H1 (cell line): ENCODE measurements around the gene RELN. TPM values are rescaled to one million over a fixed set of nuclear protein-coding genes. Genes with fewer than 3 reads are reported as not detected.

Experiments
- CTCF ChIA-PET: fragments of 300-600 bp; sonication (Branson Sonifier 250); formaldehyde crosslinking; loops from one replicate; lab custom pipeline; 2021; ENCODE audit not compliant: partially characterized antibody; lab: Charles Lee
- POLR2A ChIA-PET: fragments of 300-600 bp; sonication (Branson Sonifier 250); formaldehyde crosslinking; loops from one replicate; lab custom pipeline; 2021; ENCODE audit warnings: inconsistent platforms; ENCODE audit not compliant: partially characterized antibody; lab: Charles Lee
- DNase-seq, 2 experiments: peaks; one replicate each; pipeline versions ENCODE4 v3.0.0 to v3.0.0-alpha.2; 2010 to 2022; ENCODE audit warnings: low spot score in 2 of 2, low read depth in 1 of 2, mixed read lengths in 1 of 2
- FAIRE-seq: peaks from 2 replicates; lab custom pipeline; 2011; peaks lifted over from hg19 to GRCh38; lab: Jason Lieb, UNC
- H2AFZ ChIP-seq: 2 replicates; pipeline ENCODE4 v1.8.1; 2012; ENCODE audit warnings: low read length, inconsistent platforms
- H2AK5ac ChIP-seq: 2 replicates; pipeline ENCODE4 v1.6.1; 2013; ENCODE audit warnings: low read depth, low read length
- H2BK120ac ChIP-seq: replicated peaks from 2 replicates; pipeline ENCODE3; 2013; ENCODE audit warnings: low read depth, low read length, inconsistent platforms
- H2BK12ac ChIP-seq: 2 replicates; pipeline ENCODE4 v1.6.1; 2013; ENCODE audit warnings: low read depth, low read length
- H2BK15ac ChIP-seq: 2 replicates; pipeline ENCODE4 v1.6.1; 2013; ENCODE audit warnings: low read length
- H2BK20ac ChIP-seq: 2 replicates; pipeline ENCODE4 v1.6.1; 2013; ENCODE audit warnings: low read length
- H2BK5ac ChIP-seq: 2 replicates; pipeline ENCODE4 v1.6.1; 2013; ENCODE audit warnings: low read depth, low read length
- H3K14ac ChIP-seq: 2 replicates; pipeline ENCODE4 v1.6.1; 2013; ENCODE audit warnings: inconsistent platforms; ENCODE audit not compliant: insufficient read length
- H3K18ac ChIP-seq: 2 replicates; pipeline ENCODE4 v1.6.1; 2013; ENCODE audit warnings: low read length; ENCODE audit errors: extremely low read depth
- H3K23ac ChIP-seq: 2 replicates; pipeline ENCODE4 v1.6.1; 2013; ENCODE audit warnings: inconsistent platforms; ENCODE audit not compliant: insufficient read length
- H3K23me2 ChIP-seq: 2 replicates; pipeline ENCODE4 v1.6.1; 2013; ENCODE audit warnings: low read depth, low read length
- H3K27ac ChIP-seq: 2 replicates; pipeline ENCODE4 v1.6.1; 2011; ENCODE audit warnings: low read depth, low read length, inconsistent platforms
- H3K27me3 ChIP-seq, 4 experiments: replicated peaks in 1 of 4; 1 replicate in 1 of 4; 2 replicates in 3 of 4; pipeline versions ENCODE4 v1.6.1 to v1.8.1; 2011 to 2013; ENCODE audit warnings: low read length in 3 of 4, mild to moderate bottlenecking in 3 of 4, inconsistent platforms in 2 of 4, mixed read lengths in 2 of 4, moderate library complexity in 1 of 4; ENCODE audit not compliant: control insufficient read depth in 3 of 4, insufficient read depth in 3 of 4; ENCODE audit errors: extremely low read depth in 1 of 4
- H3K36me3 ChIP-seq, 4 experiments: 2 replicates each; pipeline versions ENCODE4 v1.6.1 to v1.8.1; 2011 to 2013; ENCODE audit warnings: mild to moderate bottlenecking in 4 of 4, low read length in 3 of 4, moderate library complexity in 2 of 4, control low read depth in 1 of 4, inconsistent platforms in 1 of 4; ENCODE audit not compliant: insufficient read depth in 4 of 4, control insufficient read depth in 2 of 4
- H3K4ac ChIP-seq: replicated peaks from 2 replicates; pipeline ENCODE3; 2013; ENCODE audit warnings: low read length, low read depth, mixed read lengths, inconsistent platforms; ENCODE audit not compliant: insufficient read length
- H3K4me1 ChIP-seq, 4 experiments: replicated peaks in 1 of 4; 1 replicate in 1 of 4; 2 replicates in 3 of 4; pipeline versions ENCODE4 v1.6.1 to v1.8.1; 2011 to 2013; ENCODE audit warnings: low read length in 3 of 4, inconsistent platforms in 2 of 4, mixed read lengths in 1 of 4; ENCODE audit not compliant: insufficient read depth in 4 of 4, control insufficient read depth in 3 of 4
- H3K4me2 ChIP-seq, 2 experiments: 2 replicates each; pipeline versions ENCODE4 v1.6.1 to v1.8.1; 2011 to 2013; ENCODE audit warnings: low read depth in 2 of 2, low read length in 2 of 2, control low read depth in 1 of 2, inconsistent platforms in 1 of 2, mild to moderate bottlenecking in 1 of 2; ENCODE audit not compliant: insufficient read depth in 1 of 2
- H3K4me3 ChIP-seq, 4 experiments: fragments of 200-600, 300-600 bp in 1 of 4; sonication (generic), shearing (Covaris generic), sonication (Bioruptor Twin) in 1 of 4; 2 replicates each; pipeline versions ENCODE4 v1.5.1 to v1.8.1; 2011 to 2016; ENCODE audit warnings: low read length in 4 of 4, low read depth in 3 of 4, control low read depth in 2 of 4, inconsistent platforms in 2 of 4, mild to moderate bottlenecking in 2 of 4, mixed read lengths in 1 of 4, moderate library complexity in 1 of 4; ENCODE audit not compliant: insufficient read depth in 2 of 4; ENCODE audit errors: extremely low read depth in 1 of 4
- H3K56ac ChIP-seq: replicated peaks from 2 replicates; pipeline ENCODE3; 2013; ENCODE audit warnings: low read depth, mild to moderate bottlenecking, mixed read lengths, low read length, inconsistent platforms; ENCODE audit not compliant: insufficient read length
- H3K79me1 ChIP-seq: 2 replicates; pipeline ENCODE4 v1.6.1; 2013; ENCODE audit warnings: low read depth, low read length, control low read depth
- H3K79me2 ChIP-seq, 2 experiments: 2 replicates each; pipeline versions ENCODE4 v1.6.1 to v1.8.1; 2012 to 2013; ENCODE audit warnings: low read length in 2 of 2, mild to moderate bottlenecking in 2 of 2, inconsistent platforms in 1 of 2; ENCODE audit not compliant: insufficient read depth in 2 of 2, control insufficient read depth in 1 of 2
- H3K9ac ChIP-seq, 4 experiments: replicated peaks in 1 of 4; 1 replicate in 1 of 4; 2 replicates in 3 of 4; pipeline versions ENCODE4 v1.6.1 to v1.8.1; 2011 to 2013; ENCODE audit warnings: low read depth in 3 of 4, low read length in 3 of 4, control low read depth in 2 of 4, mild to moderate bottlenecking in 2 of 4, moderate library complexity in 2 of 4, inconsistent platforms in 1 of 4; ENCODE audit errors: extremely low read depth in 1 of 4
- H3K9me3 ChIP-seq, 2 experiments: 2 replicates each; pipeline versions ENCODE4 v1.6.1 to v1.8.1; 2012 to 2013; ENCODE audit warnings: mild to moderate bottlenecking in 2 of 2, moderate library complexity in 2 of 2, control low read depth in 1 of 2, inconsistent platforms in 1 of 2, low read depth in 1 of 2, low read length in 1 of 2, mixed read lengths in 1 of 2; ENCODE audit not compliant: insufficient read depth in 2 of 2
- H4K20me1 ChIP-seq, 2 experiments: replicated peaks in 1 of 2; 2 replicates each; pipeline versions ENCODE3 to v1.8.1; 2011 to 2013; ENCODE audit warnings: inconsistent platforms in 2 of 2, low read length in 2 of 2, mild to moderate bottlenecking in 1 of 2; ENCODE audit not compliant: insufficient read depth in 2 of 2, control insufficient read depth in 1 of 2
- H4K5ac ChIP-seq: 2 replicates; pipeline ENCODE4 v1.6.1; 2013; ENCODE audit warnings: low read length, low read depth, mixed read lengths, inconsistent platforms; ENCODE audit not compliant: insufficient read length
- H4K8ac ChIP-seq: 2 replicates; pipeline ENCODE4 v1.8.0; 2013; ENCODE audit warnings: mild to moderate bottlenecking, moderate library complexity, low read length, inconsistent platforms; ENCODE audit not compliant: insufficient read depth; ENCODE audit errors: extremely low read depth
- H4K91ac ChIP-seq: replicated peaks from 2 replicates; pipeline ENCODE3; 2013; ENCODE audit warnings: low read length, mixed read lengths, inconsistent platforms; ENCODE audit not compliant: insufficient read length
- RFX5 ChIP-seq: IDR thresholded peaks from 2 replicates; pipeline ENCODE4 v1.6.1; 2011; ENCODE audit warnings: low read depth, low read length, improper control_type of control experiment, borderline replicate concordance
- RNF2 ChIP-seq: fragments of 200-900, 300-1000 bp; sonication (generic); IDR thresholded peaks from 2 replicates; pipeline ENCODE4 v1.7.1; 2016; ENCODE audit warnings: borderline replicate concordance, low read depth, mild to moderate bottlenecking, antibody characterized with exemption, low read length; ENCODE audit not compliant: poor library complexity, severe bottlenecking; ENCODE audit errors: missing control alignments
- SP2 ChIP-seq: IDR thresholded peaks from 2 replicates; pipeline ENCODE4 v1.6.1; 2012; ENCODE audit warnings: mild to moderate bottlenecking, low read length, inconsistent platforms
- SRF ChIP-seq: IDR thresholded peaks from 2 replicates; pipeline ENCODE4 v1.6.1; 2011; ENCODE audit warnings: mild to moderate bottlenecking, low read depth, low read length, moderate library complexity
- WGBS, 2 experiments: shearing (Covaris generic) in 1 of 2; methylation state at CpG; one replicate each; pipeline versions ENCODE4 v1.1.6 to v1.1.7; 2013 to 2015; ENCODE audit warnings: low lambda C conversion rate in 2 of 2, mixed read lengths in 2 of 2, inconsistent platforms in 1 of 2, low coverage in 1 of 2, missing lambda C conversion rate in 1 of 2; ENCODE audit not compliant: insufficient replicate concordance in 2 of 2, insufficient coverage in 1 of 2, insufficient read length in 1 of 2; ENCODE audit errors: extremely low coverage in 1 of 2, missing lambda C conversion rate in 1 of 2; 5-methylcytosine and 5-hydroxymethylcytosine counted together
- polyA plus RNA-seq, 7 experiments: library from polyadenylated mRNA; depleted of rRNA in 3 of 7; stranded (reverse) in 5 of 7; unstranded in 2 of 7; fragments of >200 nt in 5 of 7; fragments of 200-250 nt in 2 of 7; gene quantifications; 1 replicate in 5 of 7; 2 replicates in 1 of 7; 4 replicates in 1 of 7; pipeline versions ENCODE4 v1.2.1 to v1.2.3, GENCODE V29; 2011 to 2013; ENCODE audit warnings: missing spikeins in 2 of 7, mixed read lengths in 2 of 7
- total RNA-seq: library from RNA; stranded (reverse); fragmentation: NEBNext Ultra II Directional; extraction: Animal tissue kit (Norgen Biotek cat#: 25700); gene quantifications from 2 replicates; pipeline ENCODE4 v1.2.1, GENCODE V29; 2021

Gene RELN
- total and polyA plus RNA-seq, 2 of the 8 experiments (the other 6 are each of a cell fraction or from before 2014, with no cell fraction given): 0.03 to 0.07 TPM

- Histone ChIP-seq H3K14ac (no peak overlapping the region), H2BK15ac (no peak overlapping the region), H3K79me2 (no peaks in the 10 kb centered on the region), H3K27me3 (no peaks in the 10 kb centered on the region), H2BK5ac (no peak overlapping the region), H3K4me2 (no peak overlapping the region), H2AFZ (no peak overlapping the region), H3K23me2 (no peaks in the 10 kb centered on the region), H4K20me1 (no peaks in the 10 kb centered on the region), H2BK120ac (no peak overlapping the region), H3K36me3 (no peaks in the 10 kb centered on the region; a peak in 1 of 8 replicates), H3K27ac (no peak overlapping the region), H4K5ac (no peak overlapping the region), H3K9ac (no peak overlapping the region), H4K8ac (no peak overlapping the region), H3K4me1 (no peaks in the 10 kb centered on the region), H2AK5ac (no peak overlapping the region), H3K9me3 (0 out of 4 replicates have a peak, but pooled peaks cover 0 to 4% of the 10 kb centered on the region in 2 experiments), H3K23ac (no peak overlapping the region), H2BK12ac (no peak overlapping the region), H2BK20ac (no peak overlapping the region), H3K79me1 (no peaks in the 10 kb centered on the region), H3K4me3 (no peak overlapping the region), H3K18ac (no peak overlapping the region), H4K91ac (no peak overlapping the region), H3K56ac (no peak overlapping the region), H3K4ac (no peak overlapping the region)
- ChIA-PET POLR2A (no interaction called here), CTCF (interaction anchor here (1.2 kb wide), 1 partner anchor 172 kb away, joined by 3 read pairs; no protein-coding TSS in a partner anchor)
- 89% methylated on average over 1 of the region's 1 CpG; no CpG with 5 or more reads in 1 of the 2 experiments for WGBS, 2 experiments
- DNase-seq (no peak), FAIRE-seq (no peak)
- TF ChIP-seq SRF (no peak), RNF2 (no peak), RFX5 (no peak), SP2 (no peak)
Measured at GRCh38 chr7:103735377-103735776, 254.1 kb downstream of the RELN start.
